ENCODE data around the gene MRPS7. TPM values are rescaled to one million over a fixed set of nuclear protein-coding genes. Genes with fewer than 3 reads are reported as not detected.
A peak's percentile ranks its signal among the peaks of the same experiment; 100 is the strongest.

Gene MRPS7
- total and polyA plus RNA-seq, 9 of the 15 experiments (the other 6 are each of a cell fraction or from before 2014, with no cell fraction given) = 107 to 244 (median 132) TPM

DNA sequence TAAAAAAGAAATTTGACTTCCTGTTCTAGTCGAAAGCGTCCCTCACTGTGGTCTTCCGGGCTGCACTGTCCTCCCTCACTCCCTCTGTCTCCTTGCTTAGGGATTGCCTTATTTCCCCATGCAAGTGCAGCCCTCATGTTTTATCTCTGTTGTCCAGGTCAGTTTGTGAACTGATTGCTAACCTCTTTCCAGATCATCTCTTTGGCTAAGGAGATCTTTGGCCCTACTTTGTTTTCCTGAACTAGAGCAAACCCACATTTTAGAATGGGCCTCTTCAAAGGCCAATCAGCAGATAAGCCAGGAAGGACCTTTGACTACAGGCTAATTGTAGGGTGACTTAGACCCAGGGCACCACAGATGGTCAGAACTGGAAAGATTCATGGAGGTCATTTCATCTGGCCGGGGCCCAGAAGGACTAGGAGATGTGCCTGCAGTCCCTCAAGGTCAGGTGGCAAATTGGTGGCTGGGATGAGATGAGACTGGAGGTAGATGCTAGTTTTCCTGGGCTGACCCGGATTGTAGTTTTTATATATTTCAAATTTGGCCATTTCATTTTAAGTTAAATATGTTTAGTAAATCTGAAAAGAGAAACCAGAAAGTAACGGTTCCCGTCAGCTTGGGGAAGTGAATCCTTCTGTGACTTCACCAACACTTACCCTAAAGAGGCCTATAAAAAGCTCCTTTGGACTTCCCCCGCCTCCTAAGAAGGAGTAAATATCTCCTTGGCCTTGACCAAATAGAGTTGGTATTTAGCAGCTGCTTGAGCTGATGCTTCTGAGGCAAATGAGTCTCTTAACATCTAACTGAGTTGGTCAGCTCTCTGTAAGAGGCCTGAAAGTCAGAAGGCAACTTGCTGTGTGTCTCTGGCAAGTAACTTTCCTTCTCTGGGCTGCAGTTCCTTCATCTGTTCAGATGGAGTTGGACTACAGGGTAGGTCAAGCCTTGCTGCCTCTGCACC, 33.8 kb downstream of the MRPS7 start (continued):
- TF ChIP-seq NR2C2 (CRISPR knock-in tag; IDR thresholded peaks at IDR 0.05) (no peak), NR2C2 (tag; IDR thresholded peaks at IDR 0.05) (peak; percentile 37; the same call in 1 of the 2 replicates), SMARCA4 (IDR thresholded peaks at IDR 0.05) (peak; percentile 40; the same call in 1 of the 2 replicates), PTTG1 (tag; IDR thresholded peaks at IDR 0.05; ENCODE audit: low read depth) (no peak), ZNF263 (CRISPR knock-in tag; IDR thresholded peaks at IDR 0.05; ENCODE audit: borderline replicate concordance) (no peak), CBFA2T3 (IDR thresholded peaks at IDR 0.05) (peak; percentile 81), KDM1A (IDR thresholded peaks at IDR 0.05) (peak; percentile 91 to 92), NFIC (IDR thresholded peaks at IDR 0.05) (0 out of 2 replicates have a peak, but pooled peaks have one; percentile 19), ZEB2 (IDR thresholded peaks at IDR 0.05) (no peak), MCM2 (IDR thresholded peaks at IDR 0.05; ENCODE audit: low read depth) (no peak), ESRRA (IDR thresholded peaks at IDR 0.05; ENCODE audit: borderline replicate concordance, low read depth) (peak; percentile 8; the same call in 1 of the 2 replicates), PTRF (tag; IDR thresholded peaks at IDR 0.05) (no peak), SRSF9 (IDR thresholded peaks at IDR 0.05; ENCODE audit: borderline replicate concordance, low read depth, low read length) (no peak), DPF2 (IDR thresholded peaks at IDR 0.05) (peak; percentile 60; the same call in 1 of the 2 replicates), STAT5A (IDR thresholded peaks at IDR 0.05; ENCODE audit: borderline replicate concordance, low read length) (no peak), HNRNPK (IDR thresholded peaks at IDR 0.05; ENCODE audit: low read depth, low read length, poor library complexity, severe bottlenecking) (no peak), HCFC1 (IDR thresholded peaks at IDR 0.05; ENCODE audit: low read depth, low read length) (no peak), GABPA (tag; conservative IDR thresholded peaks at IDR 0.05; ENCODE audit: low read depth) (peak; percentile 74), TOE1 (IDR thresholded peaks at IDR 0.05; ENCODE audit: borderline replicate concordance) (no peak), TOE1 (CRISPR knock-in tag; IDR thresholded peaks at IDR 0.05; ENCODE audit: borderline replicate concordance, low read depth) (no peak), TAL1 (IDR thresholded peaks at IDR 0.05) (peak; percentile 68)
- TF ChIP-seq, protein P1, sequence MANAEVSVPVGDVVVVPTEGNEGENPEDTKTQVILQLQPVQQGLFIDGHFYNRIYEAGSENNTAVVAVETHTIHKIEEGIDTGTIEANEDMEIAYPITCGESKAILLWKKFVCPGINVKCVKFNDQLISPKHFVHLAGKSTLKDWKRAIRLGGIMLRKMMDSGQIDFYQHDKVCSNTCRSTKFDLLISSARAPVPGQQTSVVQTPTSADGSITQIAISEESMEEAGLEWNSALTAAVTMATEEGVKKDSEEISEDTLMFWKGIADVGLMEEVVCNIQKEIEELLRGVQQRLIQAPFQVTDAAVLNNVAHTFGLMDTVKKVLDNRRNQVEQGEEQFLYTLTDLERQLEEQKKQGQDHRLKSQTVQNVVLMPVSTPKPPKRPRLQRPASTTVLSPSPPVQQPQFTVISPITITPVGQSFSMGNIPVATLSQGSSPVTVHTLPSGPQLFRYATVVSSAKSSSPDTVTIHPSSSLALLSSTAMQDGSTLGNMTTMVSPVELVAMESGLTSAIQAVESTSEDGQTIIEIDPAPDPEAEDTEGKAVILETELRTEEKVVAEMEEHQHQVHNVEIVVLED (CRISPR knock-in tag; IDR thresholded peaks at IDR 0.05) = no peak
- TF ChIP-seq, protein P2, sequence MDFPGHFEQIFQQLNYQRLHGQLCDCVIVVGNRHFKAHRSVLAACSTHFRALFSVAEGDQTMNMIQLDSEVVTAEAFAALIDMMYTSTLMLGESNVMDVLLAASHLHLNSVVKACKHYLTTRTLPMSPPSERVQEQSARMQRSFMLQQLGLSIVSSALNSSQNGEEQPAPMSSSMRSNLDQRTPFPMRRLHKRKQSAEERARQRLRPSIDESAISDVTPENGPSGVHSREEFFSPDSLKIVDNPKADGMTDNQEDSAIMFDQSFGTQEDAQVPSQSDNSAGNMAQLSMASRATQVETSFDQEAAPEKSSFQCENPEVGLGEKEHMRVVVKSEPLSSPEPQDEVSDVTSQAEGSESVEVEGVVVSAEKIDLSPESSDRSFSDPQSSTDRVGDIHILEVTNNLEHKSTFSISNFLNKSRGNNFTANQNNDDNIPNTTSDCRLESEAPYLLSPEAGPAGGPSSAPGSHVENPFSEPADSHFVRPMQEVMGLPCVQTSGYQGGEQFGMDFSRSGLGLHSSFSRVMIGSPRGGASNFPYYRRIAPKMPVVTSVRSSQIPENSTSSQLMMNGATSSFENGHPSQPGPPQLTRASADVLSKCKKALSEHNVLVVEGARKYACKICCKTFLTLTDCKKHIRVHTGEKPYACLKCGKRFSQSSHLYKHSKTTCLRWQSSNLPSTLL (IDR thresholded peaks at IDR 0.05) = no peak
- TF ChIP-seq, protein P3, sequence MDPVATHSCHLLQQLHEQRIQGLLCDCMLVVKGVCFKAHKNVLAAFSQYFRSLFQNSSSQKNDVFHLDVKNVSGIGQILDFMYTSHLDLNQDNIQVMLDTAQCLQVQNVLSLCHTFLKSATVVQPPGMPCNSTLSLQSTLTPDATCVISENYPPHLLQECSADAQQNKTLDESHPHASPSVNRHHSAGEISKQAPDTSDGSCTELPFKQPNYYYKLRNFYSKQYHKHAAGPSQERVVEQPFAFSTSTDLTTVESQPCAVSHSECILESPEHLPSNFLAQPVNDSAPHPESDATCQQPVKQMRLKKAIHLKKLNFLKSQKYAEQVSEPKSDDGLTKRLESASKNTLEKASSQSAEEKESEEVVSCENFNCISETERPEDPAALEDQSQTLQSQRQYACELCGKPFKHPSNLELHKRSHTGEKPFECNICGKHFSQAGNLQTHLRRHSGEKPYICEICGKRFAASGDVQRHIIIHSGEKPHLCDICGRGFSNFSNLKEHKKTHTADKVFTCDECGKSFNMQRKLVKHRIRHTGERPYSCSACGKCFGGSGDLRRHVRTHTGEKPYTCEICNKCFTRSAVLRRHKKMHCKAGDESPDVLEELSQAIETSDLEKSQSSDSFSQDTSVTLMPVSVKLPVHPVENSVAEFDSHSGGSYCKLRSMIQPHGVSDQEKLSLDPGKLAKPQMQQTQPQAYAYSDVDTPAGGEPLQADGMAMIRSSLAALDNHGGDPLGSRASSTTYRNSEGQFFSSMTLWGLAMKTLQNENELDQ (CRISPR knock-in tag; IDR thresholded peaks at IDR 0.05; ENCODE audit: borderline replicate concordance) = no peak

Measured in K562 (cell line).